ENCODE data around the gene DIS3L2.
"Not testable (repeated sequence)": the region's sequence is repeated elsewhere in the genome, so short reads cannot be mapped to it uniquely, and the experiment has no call there.

The DIS3L2 gene

GRCh38 chr2:231928901-231929725 lies 32.4 kb upstream of the DIS3L2 start:
- no peak for DNase-seq (ENCODE audit: low read depth)

DNA sequence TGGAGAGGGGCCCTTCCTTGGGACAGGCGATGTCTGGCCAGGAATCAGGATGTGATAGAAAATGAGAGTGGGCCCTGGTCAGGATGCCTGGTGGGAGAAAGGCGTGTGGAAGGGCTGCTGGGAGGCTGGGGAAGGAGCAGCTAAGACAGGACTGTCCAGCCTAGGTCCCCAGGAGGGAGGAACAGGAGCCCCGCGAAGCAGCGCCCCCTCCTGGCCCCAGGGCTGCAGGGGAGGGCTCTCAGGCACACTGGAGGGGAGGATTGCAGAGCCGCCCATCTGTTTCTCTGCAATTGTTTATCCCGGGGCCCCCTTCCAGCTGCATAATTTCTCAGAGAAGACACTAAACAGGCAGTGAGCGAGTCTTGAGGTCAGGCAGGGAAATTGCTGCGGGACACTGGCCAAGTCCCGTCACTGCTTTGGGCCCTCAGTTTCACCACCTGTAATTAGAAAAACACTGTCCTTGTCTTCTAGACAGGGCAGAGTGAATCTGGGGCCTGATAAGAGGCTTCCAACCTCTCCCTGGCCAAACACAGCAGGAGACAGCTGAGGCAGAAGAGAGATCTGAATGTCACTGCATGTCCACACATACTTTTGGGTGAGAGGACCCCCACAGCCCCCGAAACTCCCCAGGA lies 31.4 kb upstream of the DIS3L2 start:
- peak; percentile 34 for DNase-seq (ENCODE audit: low read depth)

GRCh38 chr2:231930593-231931281 lies 30.8 kb upstream of the DIS3L2 start:
- no peak for DNase-seq (ENCODE audit: low read depth)

- DNase-seq (ENCODE audit: low read depth): no peak
Observed at GRCh38 chr2:231931481-231931915, 30.0 kb upstream of the DIS3L2 start.

- DNase-seq (ENCODE audit: low read depth): no peak
Observed at GRCh38 chr2:231932711-231932970, 28.9 kb upstream of the DIS3L2 start.

DNA sequence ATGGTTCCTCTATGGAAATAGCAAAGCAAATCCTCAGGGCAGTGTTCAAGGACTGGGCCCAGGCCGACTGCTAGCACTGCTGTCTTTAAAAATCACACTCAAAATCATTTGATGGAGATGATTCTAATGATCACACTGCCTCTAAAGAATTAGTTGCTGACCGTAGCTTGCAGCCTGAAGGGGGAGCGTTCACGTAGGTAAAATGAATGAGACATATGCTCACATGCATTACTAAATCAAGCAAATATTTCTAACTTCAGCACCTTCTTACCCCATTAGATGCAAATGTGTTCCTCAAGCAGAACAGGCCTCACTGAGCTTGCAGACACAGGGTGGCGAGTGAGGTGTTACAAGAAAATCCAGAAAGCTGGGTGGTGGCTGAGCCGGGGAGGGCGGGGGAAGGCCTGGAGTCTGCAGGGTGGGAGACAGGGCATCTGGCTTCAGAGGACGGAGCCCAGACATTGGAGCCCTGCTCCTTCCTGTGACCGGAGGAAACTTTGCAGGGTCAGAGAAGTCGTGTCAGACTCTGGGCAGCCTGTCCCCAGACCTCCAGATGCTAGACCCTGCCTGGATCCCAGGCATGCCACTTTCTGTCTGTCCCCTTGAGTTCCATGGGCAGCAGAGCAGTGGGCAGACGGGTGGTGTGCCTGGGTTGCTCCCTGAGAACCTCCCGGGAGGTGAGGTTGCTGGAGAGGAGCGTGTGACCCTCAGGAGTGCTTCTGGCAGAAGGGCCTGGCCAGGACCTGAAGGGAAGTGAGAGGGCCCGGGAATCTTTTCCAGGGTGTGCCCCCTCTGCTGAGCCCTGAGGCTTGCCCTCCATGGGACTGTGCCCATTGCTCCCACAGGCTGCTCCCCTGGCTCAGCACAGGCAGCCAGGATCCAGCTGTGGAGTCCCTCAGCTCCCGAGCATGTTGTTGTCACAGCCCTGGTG lies 28.3 kb upstream of the DIS3L2 start:
- no peak for DNase-seq (ENCODE audit: low read depth)

GRCh38 chr2:231933916-231934401 lies 27.6 kb upstream of the DIS3L2 start:
- DNase-seq (ENCODE audit: low read depth): no peak

GRCh38 chr2:231934441-231935206 lies 26.9 kb upstream of the DIS3L2 start:
- no peak for DNase-seq (ENCODE audit: low read depth)

GRCh38 chr2:231935207-231935524 lies 26.3 kb upstream of the DIS3L2 start:
- no peak for DNase-seq (ENCODE audit: low read depth)

DNA sequence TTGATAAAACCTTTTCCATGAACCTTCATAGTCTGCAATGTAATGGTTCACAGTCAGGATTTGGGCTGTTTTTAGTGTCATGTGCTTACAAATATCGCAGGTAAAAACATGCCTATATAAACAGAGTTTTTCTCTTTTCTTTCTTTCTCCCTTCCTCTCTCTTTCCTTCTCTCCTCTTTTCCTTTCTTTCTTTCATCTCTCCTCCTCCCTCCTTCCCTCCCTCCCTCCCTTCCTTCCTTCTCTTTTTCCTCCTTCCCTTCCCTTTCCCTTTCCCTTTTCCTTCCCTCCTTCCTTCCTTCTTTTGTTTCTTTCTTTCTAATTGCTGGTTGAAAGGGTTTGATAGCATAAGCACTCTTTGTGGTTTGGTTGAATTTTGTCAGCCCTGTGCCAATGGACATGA lies 25.7 kb upstream of the DIS3L2 start:
- no peak for DNase-seq (ENCODE audit: low read depth)

DNA sequence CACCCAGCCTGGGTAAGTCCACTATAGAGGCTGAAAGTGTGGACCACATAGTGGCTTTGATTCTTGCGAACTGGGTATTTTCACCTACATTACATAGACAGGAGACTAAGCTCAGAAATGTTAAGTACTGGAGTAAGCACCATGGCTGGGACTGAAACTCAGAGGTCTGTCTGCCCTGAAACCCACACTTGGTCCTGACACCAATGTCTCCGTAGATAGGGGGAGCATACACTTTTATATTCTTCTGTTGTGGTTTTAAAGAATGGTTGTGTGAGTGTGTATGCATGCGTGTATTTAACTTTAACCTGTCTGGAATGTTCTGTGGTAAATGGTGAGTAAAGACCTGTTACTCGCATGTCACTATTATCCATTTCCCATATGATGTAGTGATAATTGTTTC lies 25.0 kb upstream of the DIS3L2 start:
- DNase-seq (ENCODE audit: low read depth): no peak

- no peak for DNase-seq (ENCODE audit: low read depth)
Observed at GRCh38 chr2:231937057-231937456, 24.5 kb upstream of the DIS3L2 start.

GRCh38 chr2:231939022-231939421 lies 22.5 kb upstream of the DIS3L2 start:
- no peak for DNase-seq (ENCODE audit: low read depth)

- no peak for DNase-seq (ENCODE audit: low read depth)
Observed at GRCh38 chr2:231940795-231941194, 20.7 kb upstream of the DIS3L2 start.

DNA sequence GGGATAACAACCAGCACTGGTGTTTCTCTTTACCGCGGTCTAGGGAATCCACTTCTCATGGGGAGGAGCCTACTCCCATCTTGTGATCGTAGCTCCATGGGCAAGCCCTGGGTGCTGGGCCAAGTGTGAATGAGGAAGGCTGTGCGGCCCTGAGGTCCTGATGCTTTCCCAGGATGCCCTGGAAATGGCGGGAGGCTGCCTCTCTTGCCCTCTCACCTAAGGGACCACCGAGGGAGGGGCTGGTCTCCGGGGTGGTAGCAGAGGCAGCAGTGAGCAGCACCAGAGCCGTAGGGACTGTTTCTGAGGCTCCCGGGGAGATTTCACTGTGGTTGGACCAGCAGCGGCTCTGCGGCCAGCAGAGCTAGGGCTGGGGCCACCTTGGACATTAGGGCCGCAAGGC lies 19.8 kb upstream of the DIS3L2 start:
- DNase-seq (ENCODE audit: low read depth): no peak

DNA sequence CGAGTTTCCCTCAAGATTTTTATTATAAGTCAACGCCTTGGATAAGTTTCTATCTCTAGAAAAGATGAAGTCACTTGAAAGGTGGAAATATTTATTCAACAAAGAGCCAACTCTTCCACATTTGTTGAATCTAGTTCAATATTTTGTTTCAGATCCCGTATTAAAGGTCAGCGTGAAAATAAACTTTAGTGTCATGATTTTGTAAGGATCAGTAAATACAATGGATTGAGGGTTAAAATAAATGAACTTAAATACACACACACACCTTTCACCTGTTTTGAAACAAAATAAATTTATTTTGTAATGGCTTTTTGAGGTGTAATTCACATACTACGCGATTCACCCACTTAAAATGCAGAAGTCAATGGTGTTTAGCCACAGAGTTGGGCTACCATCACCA lies 19.3 kb upstream of the DIS3L2 start:
- DNase-seq (ENCODE audit: low read depth): no peak

- no peak for DNase-seq (ENCODE audit: low read depth)
Observed at GRCh38 chr2:231946241-231946814, 15.2 kb upstream of the DIS3L2 start.

GRCh38 chr2:231947112-231947511 lies 14.4 kb upstream of the DIS3L2 start:
- not testable (repeated sequence) for DNase-seq (ENCODE audit: low read depth)

DNA sequence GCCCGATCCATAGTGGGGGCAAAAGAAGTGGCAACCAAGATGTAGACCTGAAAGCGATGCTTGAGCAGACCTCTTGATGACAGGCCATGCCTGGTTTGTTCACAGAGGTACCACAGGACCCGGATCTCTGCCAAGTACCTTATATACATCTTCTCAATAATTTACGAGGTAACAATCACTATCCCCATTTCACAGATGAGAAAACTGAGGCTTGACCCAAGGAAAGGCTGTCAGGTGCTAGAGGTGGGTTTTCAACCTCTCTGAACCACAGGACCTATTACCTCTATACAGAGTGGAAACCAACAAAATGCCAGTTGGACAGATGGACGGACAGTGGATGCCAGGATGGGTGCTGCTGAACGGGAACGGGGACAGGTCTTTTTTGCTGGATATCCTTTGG lies 13.8 kb upstream of the DIS3L2 start:
- no peak for DNase-seq (ENCODE audit: low read depth)

DNA sequence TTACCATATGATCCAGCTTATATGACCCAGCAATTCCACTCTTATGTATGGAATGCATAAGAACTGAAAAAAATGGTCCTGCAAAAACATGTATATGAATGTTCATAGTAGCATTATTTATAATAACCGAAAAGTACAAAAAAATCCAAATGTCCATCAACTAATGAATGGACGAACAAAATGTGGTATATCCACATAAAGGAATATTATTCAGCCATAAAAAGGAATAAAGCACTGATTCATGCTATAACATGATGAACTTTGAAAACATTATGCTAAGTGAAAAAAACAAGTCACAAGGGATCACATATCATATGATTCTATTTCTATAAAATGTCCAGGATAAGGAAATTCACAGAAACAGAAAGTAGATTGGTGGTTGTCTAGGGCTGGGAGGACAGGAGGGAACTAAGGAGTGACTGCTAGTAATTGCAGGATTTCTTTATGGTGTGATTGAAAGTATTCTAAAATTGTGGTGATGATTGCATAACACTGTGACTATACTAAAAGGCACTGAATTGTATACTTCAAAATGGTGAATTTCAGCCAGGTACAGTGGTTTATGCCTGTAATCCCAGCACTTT lies 10.0 kb upstream of the DIS3L2 start:
- no peak for DNase-seq (ENCODE audit: low read depth)
